Measurements from ENCODE around the gene LAMA2. TPM values are rescaled to one million over a fixed set of nuclear protein-coding genes. Genes with fewer than 3 reads are reported as not detected.

LAMA2 gene
- total and polyA plus RNA-seq, 2 experiments from 2014 or later, result 0.91 to 6.4 TPM

DNA sequence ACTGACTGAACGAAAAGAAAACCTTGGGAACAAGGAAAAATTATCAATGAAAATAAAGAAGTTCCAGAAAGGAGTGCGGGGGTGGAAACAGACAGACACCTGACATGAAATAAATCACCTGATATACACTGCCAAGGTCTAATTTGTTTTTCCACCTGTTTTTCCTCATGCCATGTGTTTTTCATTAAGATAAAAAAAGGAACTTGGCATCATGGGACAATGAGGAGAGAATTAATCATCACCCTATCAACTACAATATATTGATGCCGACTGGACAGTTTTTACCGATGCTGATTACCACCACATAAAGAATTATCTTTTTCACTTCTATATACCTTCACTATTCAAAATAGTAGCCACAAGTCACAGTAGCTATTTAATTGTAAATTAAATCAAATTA, 593.9 kb downstream of the LAMA2 start (continued):
- TF ChIP-seq, protein P1, sequence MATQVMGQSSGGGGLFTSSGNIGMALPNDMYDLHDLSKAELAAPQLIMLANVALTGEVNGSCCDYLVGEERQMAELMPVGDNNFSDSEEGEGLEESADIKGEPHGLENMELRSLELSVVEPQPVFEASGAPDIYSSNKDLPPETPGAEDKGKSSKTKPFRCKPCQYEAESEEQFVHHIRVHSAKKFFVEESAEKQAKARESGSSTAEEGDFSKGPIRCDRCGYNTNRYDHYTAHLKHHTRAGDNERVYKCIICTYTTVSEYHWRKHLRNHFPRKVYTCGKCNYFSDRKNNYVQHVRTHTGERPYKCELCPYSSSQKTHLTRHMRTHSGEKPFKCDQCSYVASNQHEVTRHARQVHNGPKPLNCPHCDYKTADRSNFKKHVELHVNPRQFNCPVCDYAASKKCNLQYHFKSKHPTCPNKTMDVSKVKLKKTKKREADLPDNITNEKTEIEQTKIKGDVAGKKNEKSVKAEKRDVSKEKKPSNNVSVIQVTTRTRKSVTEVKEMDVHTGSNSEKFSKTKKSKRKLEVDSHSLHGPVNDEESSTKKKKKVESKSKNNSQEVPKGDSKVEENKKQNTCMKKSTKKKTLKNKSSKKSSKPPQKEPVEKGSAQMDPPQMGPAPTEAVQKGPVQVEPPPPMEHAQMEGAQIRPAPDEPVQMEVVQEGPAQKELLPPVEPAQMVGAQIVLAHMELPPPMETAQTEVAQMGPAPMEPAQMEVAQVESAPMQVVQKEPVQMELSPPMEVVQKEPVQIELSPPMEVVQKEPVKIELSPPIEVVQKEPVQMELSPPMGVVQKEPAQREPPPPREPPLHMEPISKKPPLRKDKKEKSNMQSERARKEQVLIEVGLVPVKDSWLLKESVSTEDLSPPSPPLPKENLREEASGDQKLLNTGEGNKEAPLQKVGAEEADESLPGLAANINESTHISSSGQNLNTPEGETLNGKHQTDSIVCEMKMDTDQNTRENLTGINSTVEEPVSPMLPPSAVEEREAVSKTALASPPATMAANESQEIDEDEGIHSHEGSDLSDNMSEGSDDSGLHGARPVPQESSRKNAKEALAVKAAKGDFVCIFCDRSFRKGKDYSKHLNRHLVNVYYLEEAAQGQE (IDR thresholded peaks at IDR 0.05; ENCODE audit: unreplicated experiment), result no peak
- no peak for TF ChIP-seq NANOG (IDR thresholded peaks at IDR 0.05; ENCODE audit: borderline replicate concordance)
- TF ChIP-seq, protein P2, sequence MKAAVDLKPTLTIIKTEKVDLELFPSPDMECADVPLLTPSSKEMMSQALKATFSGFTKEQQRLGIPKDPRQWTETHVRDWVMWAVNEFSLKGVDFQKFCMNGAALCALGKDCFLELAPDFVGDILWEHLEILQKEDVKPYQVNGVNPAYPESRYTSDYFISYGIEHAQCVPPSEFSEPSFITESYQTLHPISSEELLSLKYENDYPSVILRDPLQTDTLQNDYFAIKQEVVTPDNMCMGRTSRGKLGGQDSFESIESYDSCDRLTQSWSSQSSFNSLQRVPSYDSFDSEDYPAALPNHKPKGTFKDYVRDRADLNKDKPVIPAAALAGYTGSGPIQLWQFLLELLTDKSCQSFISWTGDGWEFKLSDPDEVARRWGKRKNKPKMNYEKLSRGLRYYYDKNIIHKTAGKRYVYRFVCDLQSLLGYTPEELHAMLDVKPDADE (IDR thresholded peaks at IDR 0.05), result no peak

DNA sequence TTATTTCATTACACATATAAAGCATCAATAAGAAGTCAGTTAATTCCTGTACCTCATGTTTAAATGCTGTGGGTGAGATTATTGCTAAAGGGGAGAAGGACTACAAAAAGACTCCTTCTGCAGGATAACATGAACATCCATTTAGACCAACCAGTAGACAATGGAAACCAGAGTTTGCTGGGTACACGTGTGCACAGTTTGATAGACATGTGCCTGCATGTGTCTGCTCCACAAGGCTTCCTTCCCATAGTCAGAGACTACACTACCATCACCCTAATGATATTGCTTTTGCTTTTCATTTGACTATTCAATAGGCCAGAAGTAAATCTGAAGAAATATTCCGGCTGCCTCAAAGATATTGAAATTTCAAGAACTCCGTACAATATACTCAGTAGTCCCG, 595.4 kb downstream of the LAMA2 start:
- H3K4me1 Mint-ChIP-seq, result peaks cover 6% of the 10 kb centered on the region
- DNase-seq (ENCODE audit: low spot score) (no peak), ATAC-seq (no peak)
- no peak overlapping the region for H3K4me3 Mint-ChIP-seq
- Histone ChIP-seq H2AFZ (no peak overlapping the region), H3K9me2 (ENCODE audit: insufficient read depth) (no peaks in the 10 kb centered on the region), H3K36me3 (ENCODE audit: insufficient read depth) (no peaks in the 10 kb centered on the region), H3K4me2 (no peak overlapping the region), H3K27ac (ENCODE audit: low read depth) (no peak overlapping the region), H3K4me3 (no peak overlapping the region), H3K4me1 (ENCODE audit: insufficient read depth) (0 out of 2 replicates have a peak, but pooled peaks cover 6% of the 10 kb centered on the region), H3K27me3 (ENCODE audit: insufficient read depth) (no peaks in the 10 kb centered on the region), H4K20me1 (replicated peaks; ENCODE audit: insufficient read depth) (no peaks in the 10 kb centered on the region), H3K79me2 (replicated peaks; ENCODE audit: insufficient read depth) (no peaks in the 10 kb centered on the region), H3F3A (replicated peaks; ENCODE audit: low read depth) (no peaks in the 10 kb centered on the region)
- no peaks in the 10 kb centered on the region for H3K9me3 Mint-ChIP-seq
- TF ChIP-seq, protein P3, sequence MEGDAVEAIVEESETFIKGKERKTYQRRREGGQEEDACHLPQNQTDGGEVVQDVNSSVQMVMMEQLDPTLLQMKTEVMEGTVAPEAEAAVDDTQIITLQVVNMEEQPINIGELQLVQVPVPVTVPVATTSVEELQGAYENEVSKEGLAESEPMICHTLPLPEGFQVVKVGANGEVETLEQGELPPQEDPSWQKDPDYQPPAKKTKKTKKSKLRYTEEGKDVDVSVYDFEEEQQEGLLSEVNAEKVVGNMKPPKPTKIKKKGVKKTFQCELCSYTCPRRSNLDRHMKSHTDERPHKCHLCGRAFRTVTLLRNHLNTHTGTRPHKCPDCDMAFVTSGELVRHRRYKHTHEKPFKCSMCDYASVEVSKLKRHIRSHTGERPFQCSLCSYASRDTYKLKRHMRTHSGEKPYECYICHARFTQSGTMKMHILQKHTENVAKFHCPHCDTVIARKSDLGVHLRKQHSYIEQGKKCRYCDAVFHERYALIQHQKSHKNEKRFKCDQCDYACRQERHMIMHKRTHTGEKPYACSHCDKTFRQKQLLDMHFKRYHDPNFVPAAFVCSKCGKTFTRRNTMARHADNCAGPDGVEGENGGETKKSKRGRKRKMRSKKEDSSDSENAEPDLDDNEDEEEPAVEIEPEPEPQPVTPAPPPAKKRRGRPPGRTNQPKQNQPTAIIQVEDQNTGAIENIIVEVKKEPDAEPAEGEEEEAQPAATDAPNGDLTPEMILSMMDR (conservative IDR thresholded peaks at IDR 0.05; ENCODE audit: low read depth in 2 of 2), result no peak
- TF ChIP-seq, protein P4, sequence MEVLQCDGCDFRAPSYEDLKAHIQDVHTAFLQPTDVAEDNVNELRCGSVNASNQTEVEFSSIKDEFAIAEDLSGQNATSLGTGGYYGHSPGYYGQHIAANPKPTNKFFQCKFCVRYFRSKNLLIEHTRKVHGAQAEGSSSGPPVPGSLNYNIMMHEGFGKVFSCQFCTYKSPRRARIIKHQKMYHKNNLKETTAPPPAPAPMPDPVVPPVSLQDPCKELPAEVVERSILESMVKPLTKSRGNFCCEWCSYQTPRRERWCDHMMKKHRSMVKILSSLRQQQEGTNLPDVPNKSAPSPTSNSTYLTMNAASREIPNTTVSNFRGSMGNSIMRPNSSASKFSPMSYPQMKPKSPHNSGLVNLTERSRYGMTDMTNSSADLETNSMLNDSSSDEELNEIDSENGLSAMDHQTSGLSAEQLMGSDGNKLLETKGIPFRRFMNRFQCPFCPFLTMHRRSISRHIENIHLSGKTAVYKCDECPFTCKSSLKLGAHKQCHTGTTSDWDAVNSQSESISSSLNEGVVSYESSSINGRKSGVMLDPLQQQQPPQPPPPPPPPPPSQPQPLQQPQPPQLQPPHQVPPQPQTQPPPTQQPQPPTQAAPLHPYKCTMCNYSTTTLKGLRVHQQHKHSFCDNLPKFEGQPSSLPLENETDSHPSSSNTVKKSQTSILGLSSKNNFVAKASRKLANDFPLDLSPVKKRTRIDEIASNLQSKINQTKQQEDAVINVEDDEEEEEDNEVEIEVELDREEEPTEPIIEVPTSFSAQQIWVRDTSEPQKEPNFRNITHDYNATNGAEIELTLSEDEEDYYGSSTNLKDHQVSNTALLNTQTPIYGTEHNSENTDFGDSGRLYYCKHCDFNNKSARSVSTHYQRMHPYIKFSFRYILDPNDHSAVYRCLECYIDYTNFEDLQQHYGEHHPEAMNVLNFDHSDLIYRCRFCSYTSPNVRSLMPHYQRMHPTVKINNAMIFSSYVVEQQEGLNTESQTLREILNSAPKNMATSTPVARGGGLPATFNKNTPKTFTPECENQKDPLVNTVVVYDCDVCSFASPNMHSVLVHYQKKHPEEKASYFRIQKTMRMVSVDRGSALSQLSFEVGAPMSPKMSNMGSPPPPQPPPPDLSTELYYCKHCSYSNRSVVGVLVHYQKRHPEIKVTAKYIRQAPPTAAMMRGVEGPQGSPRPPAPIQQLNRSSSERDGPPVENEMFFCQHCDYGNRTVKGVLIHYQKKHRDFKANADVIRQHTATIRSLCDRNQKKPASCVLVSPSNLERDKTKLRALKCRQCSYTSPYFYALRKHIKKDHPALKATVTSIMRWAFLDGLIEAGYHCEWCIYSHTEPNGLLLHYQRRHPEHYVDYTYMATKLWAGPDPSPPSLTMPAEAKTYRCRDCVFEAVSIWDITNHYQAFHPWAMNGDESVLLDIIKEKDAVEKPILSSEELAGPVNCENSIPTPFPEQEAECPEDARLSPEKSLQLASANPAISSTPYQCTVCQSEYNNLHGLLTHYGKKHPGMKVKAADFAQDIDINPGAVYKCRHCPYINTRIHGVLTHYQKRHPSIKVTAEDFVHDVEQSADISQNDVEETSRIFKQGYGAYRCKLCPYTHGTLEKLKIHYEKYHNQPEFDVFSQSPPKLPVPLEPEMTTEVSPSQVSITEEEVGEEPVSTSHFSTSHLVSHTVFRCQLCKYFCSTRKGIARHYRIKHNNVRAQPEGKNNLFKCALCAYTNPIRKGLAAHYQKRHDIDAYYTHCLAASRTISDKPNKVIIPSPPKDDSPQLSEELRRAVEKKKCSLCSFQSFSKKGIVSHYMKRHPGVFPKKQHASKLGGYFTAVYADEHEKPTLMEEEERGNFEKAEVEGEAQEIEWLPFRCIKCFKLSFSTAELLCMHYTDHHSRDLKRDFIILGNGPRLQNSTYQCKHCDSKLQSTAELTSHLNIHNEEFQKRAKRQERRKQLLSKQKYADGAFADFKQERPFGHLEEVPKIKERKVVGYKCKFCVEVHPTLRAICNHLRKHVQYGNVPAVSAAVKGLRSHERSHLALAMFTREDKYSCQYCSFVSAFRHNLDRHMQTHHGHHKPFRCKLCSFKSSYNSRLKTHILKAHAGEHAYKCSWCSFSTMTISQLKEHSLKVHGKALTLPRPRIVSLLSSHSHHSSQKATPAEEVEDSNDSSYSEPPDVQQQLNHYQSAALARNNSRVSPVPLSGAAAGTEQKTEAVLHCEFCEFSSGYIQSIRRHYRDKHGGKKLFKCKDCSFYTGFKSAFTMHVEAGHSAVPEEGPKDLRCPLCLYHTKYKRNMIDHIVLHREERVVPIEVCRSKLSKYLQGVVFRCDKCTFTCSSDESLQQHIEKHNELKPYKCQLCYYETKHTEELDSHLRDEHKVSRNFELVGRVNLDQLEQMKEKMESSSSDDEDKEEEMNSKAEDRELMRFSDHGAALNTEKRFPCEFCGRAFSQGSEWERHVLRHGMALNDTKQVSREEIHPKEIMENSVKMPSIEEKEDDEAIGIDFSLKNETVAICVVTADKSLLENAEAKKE (CRISPR knock-in tag; IDR thresholded peaks at IDR 0.05), result no peak
- TF ChIP-seq JUNB (IDR thresholded peaks at IDR 0.05; ENCODE audit: unreplicated experiment) (no peak), CREB1 (CRISPR knock-in tag; IDR thresholded peaks at IDR 0.05; ENCODE audit: low read depth) (no peak)
- TF ChIP-seq, protein P2 (IDR thresholded peaks at IDR 0.05), result no peak
- H3K27me3 Mint-ChIP-seq (ENCODE audit: insufficient read depth, low read depth, poor library complexity), result no peaks in the 10 kb centered on the region
- H3K36me3 Mint-ChIP-seq (ENCODE audit: low read depth), result no peaks in the 10 kb centered on the region
- no peak overlapping the region for H3K27ac Mint-ChIP-seq
